ENCODE data around the gene VSIR. TPM values are rescaled to one million over a fixed set of nuclear protein-coding genes. Genes with fewer than 3 reads are reported as not detected.

VSIR gene
- total RNA-seq, 4 donors from 2014 or later = 54.3 to 77.0 (median 61.6) TPM

- in situ Hi-C loops (cut with MboI; ENCODE audit: low pct_ligation_motif_present in 1 of 4, low pct_unique_long_range_greater_than_20kb in 1 of 4, low sequenced_read_pairs in 3 of 4) = loop anchor here in 2 of 4 donors (10.0 kb wide), 2 partner anchors 52 to 62 kb away; partner anchors contain the start of gene C10orf105 (in 1 of the 2)
Measured at GRCh38 chr10:71776481-71776925, 3.2 kb upstream of the VSIR start.

GRCh38 chr10:71774916-71775702, 1.8 kb upstream of the VSIR start:
- DNase-seq = peak; percentile 26
- no peaks in the 10 kb centered on the region for H3K9me3 ChIP-seq
- in situ Hi-C loops (cut with MboI; ENCODE audit: low pct_ligation_motif_present in 1 of 4, low pct_unique_long_range_greater_than_20kb in 1 of 4, low sequenced_read_pairs in 3 of 4) (loop anchor here in 2 of 4 donors (10.0 kb wide), 2 partner anchors 50 to 60 kb away; partner anchors contain the start of gene C10orf105 (in 1 of the 2)), intact Hi-C loops (cut with DNase I; ENCODE audit: low total_unique reads) (loop anchor here (5.0 kb wide), 1 partner anchor 187 kb away; the partner anchor contains the start of gene CHST3)
- H3K36me3 ChIP-seq = no peaks in the 10 kb centered on the region
- H3K27me3 ChIP-seq = no peaks in the 10 kb centered on the region
- peaks cover 25 to 45% (median 36%) of the 10 kb centered on the region in 4 donors for H3K4me1 ChIP-seq
- H3K4me3 ChIP-seq = no peak overlapping the region
- peak overlapping the region in 1 of 4 donors; percentile 93 for H3K27ac ChIP-seq
- TF ChIP-seq POLR2A (IDR thresholded peaks at IDR 0.05) = no peak
- TF ChIP-seq EP300 (IDR thresholded peaks at IDR 0.05; ENCODE audit: low read depth) = no peak
- TF ChIP-seq POLR2AphosphoS5 (IDR thresholded peaks at IDR 0.05) = no peak
- TF ChIP-seq CTCF (IDR thresholded peaks at IDR 0.05) = no peak
- WGBS, 2 donors (ENCODE audit: low coverage in 1 of 2) = 72% methylated on average over 3 of the region's 3 CpGs; no CpG with 5 or more reads in 1 of the 2 donors

More at GRCh38 chr10:71776481-71776925, 3.2 kb upstream of the VSIR start:
- TF ChIP-seq CTCF (IDR thresholded peaks at IDR 0.05) (no peak), EP300 (IDR thresholded peaks at IDR 0.05; ENCODE audit: low read depth) (no peak), POLR2A (IDR thresholded peaks at IDR 0.05) (no peak), POLR2AphosphoS5 (IDR thresholded peaks at IDR 0.05) (no peak)
- Histone ChIP-seq H3K4me1 (peaks cover 11 to 31% (median 26%) of the 10 kb centered on the region in 4 donors), H3K36me3 (no peaks in the 10 kb centered on the region), H3K27me3 (no peaks in the 10 kb centered on the region), H3K9me3 (no peaks in the 10 kb centered on the region), H3K27ac (no peak overlapping the region), H3K4me3 (no peak overlapping the region)
- peak; percentile 36 for DNase-seq
- intact Hi-C loops (cut with DNase I; ENCODE audit: low total_unique reads) = no loop called here
- WGBS, 2 donors (ENCODE audit: low coverage in 1 of 2) = 40% methylated on average over 2 of the region's 2 CpGs; no CpG with 5 or more reads in 1 of the 2 donors

GRCh38 chr10:71772832-71773220, 494 bp downstream of the VSIR start:
- Histone ChIP-seq H3K27ac (peak overlapping the region; percentile 91 to 98 (median 94)), H3K27me3 (no peaks in the 10 kb centered on the region), H3K36me3 (no peaks in the 10 kb centered on the region), H3K4me1 (peaks cover 41 to 67% (median 56%) of the 10 kb centered on the region in 4 donors), H3K9me3 (no peaks in the 10 kb centered on the region), H3K4me3 (peak overlapping the region; percentile 58 to 86 (median 75))
- in situ Hi-C loops (cut with MboI; ENCODE audit: low pct_ligation_motif_present in 1 of 4, low pct_unique_long_range_greater_than_20kb in 1 of 4, low sequenced_read_pairs in 3 of 4) = loop anchor here in 2 of 4 donors (10.0 kb wide), 2 partner anchors 48 to 58 kb away; partner anchors contain the start of gene C10orf105 (in 1 of the 2)
- 13% methylated on average over 4 of the region's 4 CpGs; no CpG with 5 or more reads in 1 of the 2 donors for WGBS, 2 donors (ENCODE audit: low coverage in 1 of 2)
- peak; percentile 28 for DNase-seq
- TF ChIP-seq CTCF (IDR thresholded peaks at IDR 0.05) (no peak), EP300 (IDR thresholded peaks at IDR 0.05; ENCODE audit: low read depth) (no peak), POLR2A (IDR thresholded peaks at IDR 0.05) (no peak), POLR2AphosphoS5 (IDR thresholded peaks at IDR 0.05) (no peak)
- intact Hi-C loops (cut with DNase I; ENCODE audit: low total_unique reads) = loop anchor here (5.0 kb wide), 1 partner anchor 189 kb away; the partner anchor contains the start of gene CHST3

All from transverse colon (tissue), 4 donors.